Breast epithelium (tissue), 4 donors: Measurements from ENCODE around the gene DUSP19. TPM values are rescaled to one million over a fixed set of nuclear protein-coding genes. Genes with fewer than 3 reads are reported as not detected.
A peak's percentile ranks its signal among the peaks of the same experiment; 100 is the strongest.

Experiments used
- DNase-seq, 2 donors: peaks; one replicate each; pipeline ENCODE4 v3.0.0-alpha.2; 2019; ENCODE audit warnings: low spot score in 2 of 2
- H3K27ac ChIP-seq, 2 donors: fragments of 200-600 bp; sonication (generic) in 1 of 2; one replicate each; pipeline ENCODE4 v1.5.1; 2016 to 2019; ENCODE audit warnings: mild to moderate bottlenecking in 1 of 2
- H3K27me3 ChIP-seq, 2 donors: fragments of 200-600 bp; sonication (generic) in 1 of 2; one replicate each; pipeline versions ENCODE4 v1.5.1 to v1.6.0; 2017 to 2019; ENCODE audit warnings: control low read depth in 1 of 2, mild to moderate bottlenecking in 1 of 2
- H3K36me3 ChIP-seq: fragments of 200-600 bp; one replicate; pipeline ENCODE4 v1.5.1; 2019
- H3K4me1 ChIP-seq, 2 donors: fragments of 200-600 bp; sonication (generic); one replicate each; pipeline ENCODE4 v1.5.1; 2016 to 2019; ENCODE audit warnings: control low read depth in 1 of 2
- H3K4me3 ChIP-seq, 3 donors: fragments of 200-600 bp; sonication (generic); 1 replicate in 2 of 3; 2 replicates in 1 of 3; pipeline ENCODE4 v1.5.1; 2016 to 2019; ENCODE audit warnings: mild to moderate bottlenecking in 3 of 3, moderate library complexity in 2 of 3
- H3K9me3 ChIP-seq, 2 donors: fragments of 200-600 bp; sonication (generic) in 1 of 2; one replicate each; pipeline ENCODE4 v1.5.1; 2016 to 2019; ENCODE audit warnings: control low read depth in 1 of 2
- CTCF ChIP-seq, 3 donors: fragments of 450-650 bp; IDR thresholded peaks; one replicate each; pipeline ENCODE4 v1.5.1; 2016 to 2017; ENCODE audit warnings: antibody characterized with exemption in 3 of 3, mild to moderate bottlenecking in 3 of 3, moderate library complexity in 3 of 3
- POLR2A ChIP-seq: fragments of 450-650 bp; IDR thresholded peaks from one replicate; pipeline ENCODE4 v1.6.1; 2016; ENCODE audit warnings: antibody characterized with exemption, mild to moderate bottlenecking, moderate library complexity
- POLR2AphosphoS5 ChIP-seq, 3 donors: sonication (generic); formaldehyde crosslinking; IDR thresholded peaks; one replicate each; pipeline ENCODE4 v1.6.1; 2017; ENCODE audit warnings: antibody characterized with exemption in 3 of 3
- intact Hi-C: fragments of 100-400 bp; cut with DNase I; formaldehyde crosslinking; loops from one replicate; pipeline ENCODE4 v1.15.1; 2023; ENCODE audit warnings: low total_unique reads
- total RNA-seq, 3 donors: library from RNA; depleted of rRNA; stranded (reverse); fragments of >200 nt; gene quantifications; one replicate each; pipeline ENCODE4 v1.1.0, GENCODE V29; 2016

The DUSP19 gene
- total RNA-seq, result 1 to 10 TPM; 1.6 to 3.7 (median 1.9) TPM

- Histone ChIP-seq H3K36me3 (no peaks in the 10 kb centered on the region), H3K9me3 (no peaks in the 10 kb centered on the region), H3K4me1 (no peaks in the 10 kb centered on the region), H3K27ac (peak within 1 kb of the TSS; percentile 85 to 87), H3K27me3 (no peaks in the 10 kb centered on the region), H3K4me3 (peak within 1 kb of the TSS; percentile 63 to 69 (median 67))
- TF ChIP-seq POLR2AphosphoS5 (IDR thresholded peaks at IDR 0.05) (peak in 2 of 3 donors; percentile 65 to 67), POLR2A (no peak)
- DNase-seq, result peak; percentile 89 to 95
- intact Hi-C loops, result no loop called here
These were observed at the start of gene DUSP19 for GRCh38 chr2:183078464-183079138. TSS of gene DUSP19 (plus strand) at chr2:183078747. CDS start at chr2:183078934, 187 bp downstream.

- TF ChIP-seq POLR2A (no peak), POLR2AphosphoS5 (IDR thresholded peaks at IDR 0.05) (no peak), CTCF (IDR thresholded peaks at IDR 0.05) (no peak)
- H3K4me1 ChIP-seq, result peaks cover 0 to 10% of the 10 kb centered on the region in 2 donors
- H3K9me3 ChIP-seq, result no peaks in the 10 kb centered on the region
- H3K27me3 ChIP-seq, result no peaks in the 10 kb centered on the region
- H3K4me3 ChIP-seq, result no peak overlapping the region
- intact Hi-C loops, result no loop called here
- no peaks in the 10 kb centered on the region for H3K36me3 ChIP-seq
- DNase-seq, result no peak
- H3K27ac ChIP-seq, result no peak overlapping the region
These were observed 49.3 kb upstream of the DUSP19 start for GRCh38 chr2:183029219-183029618.

- H3K4me1 ChIP-seq, result peaks cover 0 to 28% of the 10 kb centered on the region in 2 donors
- no peaks in the 10 kb centered on the region for H3K27me3 ChIP-seq
- DNase-seq, result no peak
- no peak overlapping the region for H3K4me3 ChIP-seq
- no peaks in the 10 kb centered on the region for H3K9me3 ChIP-seq
- H3K36me3 ChIP-seq, result no peaks in the 10 kb centered on the region
- TF ChIP-seq POLR2A, result no peak
- TF ChIP-seq POLR2AphosphoS5 (IDR thresholded peaks at IDR 0.05), result no peak
- TF ChIP-seq CTCF (IDR thresholded peaks at IDR 0.05), result no peak
- peak overlapping the region in 1 of 2 donors; percentile 24 for H3K27ac ChIP-seq
- intact Hi-C loops, result no loop called here
These were observed 46.4 kb upstream of the DUSP19 start for GRCh38 chr2:183031911-183032794.

- no peaks in the 10 kb centered on the region for H3K9me3 ChIP-seq
- H3K4me1 ChIP-seq, result peaks cover 0 to 28% of the 10 kb centered on the region in 2 donors
- intact Hi-C loops, result no loop called here
- no peak overlapping the region for H3K27ac ChIP-seq
- H3K4me3 ChIP-seq, result no peak overlapping the region
- TF ChIP-seq CTCF (IDR thresholded peaks at IDR 0.05) (no peak), POLR2A (no peak), POLR2AphosphoS5 (IDR thresholded peaks at IDR 0.05) (no peak)
- no peak for DNase-seq
- no peaks in the 10 kb centered on the region for H3K27me3 ChIP-seq
- H3K36me3 ChIP-seq, result no peaks in the 10 kb centered on the region
These were observed 44.6 kb upstream of the DUSP19 start for GRCh38 chr2:183033951-183034350.

GRCh38 chr2:183034806-183035205 is 43.7 kb upstream of the DUSP19 start:
- Histone ChIP-seq H3K4me1 (peaks cover 0 to 28% of the 10 kb centered on the region in 2 donors), H3K27me3 (no peaks in the 10 kb centered on the region), H3K36me3 (no peaks in the 10 kb centered on the region), H3K27ac (peak overlapping the region; percentile 34), H3K4me3 (no peak overlapping the region), H3K9me3 (no peaks in the 10 kb centered on the region)
- intact Hi-C loops, result no loop called here
- no peak for TF ChIP-seq CTCF (IDR thresholded peaks at IDR 0.05)
- no peak for TF ChIP-seq POLR2AphosphoS5 (IDR thresholded peaks at IDR 0.05)
- no peak for TF ChIP-seq POLR2A
- DNase-seq, result no peak
